Esophagus muscularis mucosa (tissue), 4 donors: ENCODE results near the gene COG7.

Experiments used
- CTCF ChIP-seq, 3 experiments: fragments of 200-600 bp in 2 of 3; fragments of 450-650 bp in 1 of 3; sonication (generic) in 2 of 3; IDR thresholded peaks; one replicate each; pipeline ENCODE4 v1.5.1; 2017 to 2019; ENCODE audit warnings: antibody characterized with exemption in 3 of 3, mild to moderate bottlenecking in 2 of 3, moderate library complexity in 1 of 3
- EP300 ChIP-seq: sonication (generic); formaldehyde crosslinking; IDR thresholded peaks from one replicate; pipeline ENCODE4 v1.6.1; 2017; ENCODE audit warnings: antibody characterized with exemption
- POLR2AphosphoS5 ChIP-seq, 2 donors: sonication (generic); formaldehyde crosslinking; IDR thresholded peaks; one replicate each; pipeline ENCODE4 v1.6.1; 2017; ENCODE audit warnings: antibody characterized with exemption in 2 of 2

GRCh38 chr16:23380501-23380951 is 72.5 kb downstream of the COG7 start:
- no peak for TF ChIP-seq POLR2AphosphoS5 (IDR thresholded peaks at IDR 0.05)
- no peak for TF ChIP-seq CTCF (IDR thresholded peaks at IDR 0.05)
- no peak for TF ChIP-seq EP300
